Inferior parietal cortex (tissue), 1 donor: ENCODE measurements around the gene TNNI2.
"Not testable (repeated sequence)": the region's sequence is repeated elsewhere in the genome, so short reads cannot be mapped to it uniquely, and the experiment has no call there.

ENCODE experiments used
- DNase-seq: peaks from one replicate; pipeline ENCODE4 v3.0.0-alpha.2; 2016; ENCODE audit errors: extremely low spot score

Gene TNNI2

DNA sequence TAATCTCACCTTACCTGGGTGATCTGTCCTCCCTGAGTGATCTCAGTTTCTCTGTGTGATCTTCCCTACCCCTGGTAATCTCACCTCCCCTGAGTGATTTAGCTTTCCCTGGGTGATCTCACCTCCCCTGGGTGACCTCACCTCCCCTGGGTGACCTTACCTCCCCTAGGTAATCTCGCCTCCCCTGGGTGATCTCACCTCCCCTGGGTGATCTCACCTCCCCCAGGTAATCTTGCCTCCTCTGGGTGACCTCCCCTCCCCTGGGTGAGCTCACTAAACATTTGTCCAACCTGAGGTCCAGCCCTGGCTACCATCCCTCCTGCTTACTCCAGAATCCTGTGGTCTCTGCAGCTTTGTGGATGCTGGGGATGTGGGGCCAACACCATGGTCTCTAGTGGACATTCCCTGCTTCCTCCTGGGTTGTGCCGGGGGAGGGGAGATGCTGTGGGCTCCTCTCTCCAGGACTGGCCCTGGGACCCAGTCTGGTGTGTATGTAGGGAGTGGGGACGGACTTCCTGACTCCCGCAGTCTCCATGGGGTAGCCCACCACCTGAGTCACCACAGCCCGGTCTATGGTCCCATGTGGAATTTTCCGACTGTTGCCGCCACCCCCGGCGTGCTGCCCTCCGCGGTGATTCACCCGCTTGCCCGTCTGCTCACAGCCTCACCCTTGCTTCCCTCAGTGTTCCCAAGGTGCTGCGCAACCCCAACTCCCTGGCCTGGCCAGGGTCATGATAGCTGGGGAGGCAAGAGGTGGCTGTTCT, 24.0 kb downstream of the TNNI2 start:
- DNase-seq, result no peak

DNA sequence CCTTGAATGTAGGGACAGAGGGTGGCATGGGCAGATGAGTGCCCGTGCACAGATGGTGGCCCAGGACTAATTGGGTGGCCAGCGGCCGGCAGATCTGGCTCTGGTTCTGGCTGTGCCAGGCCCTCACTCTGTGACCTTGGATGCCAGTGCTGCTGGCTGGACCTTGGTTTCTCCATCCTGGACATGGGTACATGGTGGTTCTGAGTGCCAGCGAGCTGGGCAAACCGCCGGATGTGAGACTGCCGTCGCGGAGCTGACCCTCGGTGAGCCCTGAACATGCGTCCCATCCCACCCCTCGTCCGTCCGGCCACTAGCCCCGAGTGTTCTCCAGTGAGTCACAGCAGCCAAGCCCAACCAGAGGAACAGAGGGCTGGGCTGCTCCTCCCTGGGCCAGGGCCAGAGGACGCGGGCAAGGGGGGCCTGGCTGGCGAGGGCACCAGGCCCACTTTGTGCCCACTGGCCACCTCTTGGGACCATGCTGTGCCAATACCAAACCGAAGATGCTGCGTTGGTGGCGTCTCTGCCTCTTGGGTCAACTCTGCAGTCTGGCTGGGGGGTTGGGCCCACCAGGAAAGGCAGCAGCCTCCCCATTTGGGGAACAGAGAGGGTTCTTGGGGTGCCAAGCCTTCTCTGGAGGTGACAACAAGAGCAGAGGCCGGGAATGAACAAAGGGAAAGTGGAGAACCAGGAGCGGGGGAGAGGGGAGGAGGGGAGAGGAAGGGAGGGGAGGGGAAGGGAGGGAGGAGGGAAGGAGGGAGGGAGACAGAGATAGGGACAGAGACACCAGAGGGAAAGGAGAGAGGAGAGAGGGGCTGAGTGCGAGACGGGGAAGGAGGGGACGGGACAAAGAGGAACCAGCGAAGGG, 24.8 kb downstream of the TNNI2 start:
- peak; percentile 17 for DNase-seq

DNA sequence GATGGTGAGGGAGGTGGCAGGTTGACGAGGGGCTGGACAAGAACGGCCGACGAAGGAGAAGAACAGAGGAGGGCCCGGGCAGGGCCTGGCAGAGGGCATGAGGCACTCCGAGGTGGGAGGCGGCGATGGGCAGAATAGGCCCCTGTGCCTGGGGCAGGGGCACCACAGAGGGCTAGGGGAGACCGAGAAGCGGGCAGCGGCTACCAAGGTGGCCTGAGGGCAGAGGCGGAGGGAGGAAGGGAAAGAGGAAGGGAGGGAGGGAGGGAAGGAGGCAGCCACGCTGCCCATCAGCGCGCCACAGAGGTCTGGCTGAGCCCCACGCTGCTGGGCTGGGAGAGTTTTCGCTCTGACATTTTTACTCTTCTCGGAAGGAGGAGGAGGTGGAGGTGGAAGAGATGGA, 25.4 kb downstream of the TNNI2 start:
- no peak for DNase-seq

DNA sequence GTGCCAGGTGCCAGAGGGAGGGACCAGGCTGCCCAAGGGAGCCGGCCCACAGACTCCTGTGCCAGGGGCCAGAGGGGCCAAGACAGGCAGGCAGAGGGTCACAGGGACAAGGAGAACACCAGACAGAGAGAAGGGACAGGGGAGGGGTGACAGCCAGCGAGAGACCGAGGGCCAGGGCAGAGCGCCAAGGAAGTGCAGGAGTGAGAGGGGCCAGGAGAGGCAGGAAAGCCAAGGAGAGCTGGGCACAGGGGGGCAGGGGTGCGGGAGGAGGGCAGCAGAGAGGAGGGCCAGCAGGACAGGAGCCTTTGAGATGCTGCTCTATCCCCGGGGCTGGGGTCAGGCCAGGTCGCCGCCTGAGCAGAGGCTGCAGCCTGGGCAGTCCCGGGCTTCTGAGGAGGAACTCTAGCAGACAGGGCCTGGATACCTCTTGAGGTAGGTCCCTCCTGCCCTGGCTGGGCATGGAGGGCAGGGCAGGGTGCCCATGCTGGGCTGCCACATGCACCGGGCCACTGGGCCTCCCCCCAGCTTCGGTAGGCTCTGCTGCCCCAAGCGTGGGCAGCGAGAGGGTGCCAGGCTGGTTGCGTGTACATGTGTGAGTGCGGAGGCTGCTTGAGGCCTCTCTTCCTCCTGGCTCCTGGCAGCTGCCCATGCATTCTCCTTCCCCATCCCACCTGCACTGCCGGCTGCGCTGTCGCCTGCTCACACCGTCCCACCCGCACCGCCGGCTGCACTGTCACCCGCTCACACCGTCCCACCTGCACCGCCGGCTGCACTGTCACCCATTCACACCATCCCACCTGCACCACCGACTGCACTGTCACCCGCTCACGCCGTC, 26.3 kb downstream of the TNNI2 start:
- DNase-seq, result no peak

DNA sequence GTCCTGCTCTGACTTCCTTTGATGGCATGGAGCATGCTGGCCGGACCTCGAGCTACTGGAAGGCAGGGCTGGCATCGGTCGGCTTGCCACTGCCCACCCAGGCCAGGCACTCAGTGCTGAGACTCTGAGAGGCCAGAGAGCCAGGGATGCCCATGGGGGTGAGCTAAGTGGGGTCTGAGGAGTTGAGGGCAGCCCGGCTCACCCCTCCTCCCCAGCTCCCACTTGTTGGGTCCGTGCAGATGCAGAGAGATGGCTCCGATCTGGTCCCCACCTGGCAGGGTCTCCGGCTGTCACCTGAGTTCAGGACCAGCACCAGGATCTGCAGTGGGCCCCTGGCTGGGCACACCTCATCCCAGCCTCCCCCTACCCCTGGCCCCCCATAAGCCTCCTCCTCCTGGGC, 27.4 kb downstream of the TNNI2 start:
- DNase-seq, result no peak

DNA sequence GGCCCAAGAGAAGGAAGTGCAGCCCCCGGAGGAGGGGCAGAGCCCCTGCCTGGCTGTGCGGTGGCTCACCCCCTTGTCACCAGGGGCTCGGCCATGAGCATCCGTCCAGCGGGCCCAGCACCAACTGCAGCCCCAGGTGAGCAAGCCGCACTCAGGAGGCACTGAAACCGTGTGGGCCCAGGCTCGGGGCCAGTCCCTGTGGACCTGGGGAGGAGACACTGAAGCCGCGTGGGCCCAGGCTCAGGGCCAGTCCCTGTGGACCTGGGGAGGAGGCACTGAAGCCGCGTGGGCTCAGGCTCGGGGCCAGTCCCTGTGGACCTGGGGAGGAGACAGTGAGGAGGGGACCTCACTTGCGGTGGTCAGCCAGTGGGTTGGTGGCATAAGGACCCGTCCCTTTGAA, 28.0 kb downstream of the TNNI2 start:
- no peak for DNase-seq

DNA sequence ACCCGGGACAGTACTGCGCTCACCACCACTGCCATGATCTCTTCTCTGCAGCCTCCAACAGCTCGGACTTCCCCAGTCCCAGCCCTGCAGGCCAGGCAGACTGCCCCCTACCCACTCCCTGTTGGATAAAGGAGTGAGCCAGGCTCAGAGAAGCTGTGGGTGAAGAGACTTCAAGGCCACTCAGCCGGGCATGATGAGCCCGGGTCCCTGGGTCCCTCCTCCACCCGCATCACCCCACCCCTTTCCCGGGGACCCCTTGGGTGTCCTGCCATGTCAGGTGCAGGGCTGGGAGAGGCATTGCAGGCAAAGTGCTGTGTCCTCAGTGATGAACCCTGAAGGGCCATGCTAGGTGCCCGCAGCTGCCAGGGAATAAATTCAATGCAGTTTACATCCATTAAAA, 28.6 kb downstream of the TNNI2 start:
- DNase-seq, result no peak

DNA sequence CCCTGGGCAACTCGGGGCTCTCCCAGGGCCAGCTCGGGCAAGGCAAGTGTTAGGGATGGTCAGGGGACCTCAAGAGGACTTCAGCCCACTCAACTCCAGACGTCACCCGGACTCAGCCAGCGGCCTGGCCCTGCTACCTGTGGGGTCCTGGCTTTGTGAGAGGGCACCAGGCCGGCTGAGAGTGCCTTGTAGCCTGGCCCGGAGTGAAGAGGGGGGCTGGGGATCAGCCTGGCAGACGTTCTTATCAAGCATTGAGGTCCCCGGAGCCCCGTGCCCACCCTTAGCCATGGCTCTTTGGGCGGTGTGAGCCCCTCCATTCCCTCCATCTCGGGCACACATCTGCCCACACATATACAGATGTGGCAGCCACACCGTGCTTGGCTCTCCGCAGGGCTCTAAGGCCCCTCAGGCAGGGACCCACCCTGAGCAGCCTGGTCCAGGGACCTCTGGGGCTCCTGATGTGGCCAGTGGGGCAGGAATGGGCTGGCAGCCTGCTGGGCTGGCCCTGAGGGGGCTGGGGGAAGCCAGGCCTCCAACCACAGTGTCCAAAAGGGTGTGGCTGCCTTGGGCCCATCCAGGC, 29.4 kb downstream of the TNNI2 start:
- DNase-seq, result no peak

DNA sequence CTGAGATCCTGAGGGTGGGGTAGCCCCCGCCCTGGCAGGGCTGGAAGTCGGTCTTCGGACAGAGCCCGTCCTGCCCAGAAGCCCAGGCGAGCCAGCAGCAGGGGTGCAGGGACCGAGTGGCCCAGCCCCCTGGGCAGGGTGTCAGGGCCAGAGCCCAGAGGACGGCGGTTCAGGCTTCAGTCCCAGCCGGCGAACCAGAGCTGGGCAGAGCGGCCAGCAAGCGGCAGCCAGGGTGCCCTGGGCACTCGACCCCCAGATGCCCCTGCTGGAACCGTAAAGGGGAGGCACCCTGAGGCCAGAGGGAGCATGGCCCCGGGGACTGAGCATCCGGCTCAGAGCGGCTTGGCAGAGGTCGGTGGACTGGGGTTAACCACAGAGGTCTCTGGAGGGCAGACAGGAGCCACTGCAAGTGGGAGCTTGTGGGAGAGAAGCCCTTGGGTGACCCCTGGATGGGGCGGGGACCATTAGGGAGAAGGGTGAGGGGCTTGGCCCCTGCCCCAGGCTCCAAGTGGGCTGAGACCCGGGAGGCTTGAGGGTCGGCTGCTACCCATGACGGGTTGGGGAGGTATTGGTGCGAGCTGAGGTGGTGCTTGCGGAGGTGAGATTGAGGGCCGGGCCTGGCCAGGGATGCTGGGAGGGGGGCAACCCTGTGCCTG, 30.0 kb downstream of the TNNI2 start:
- DNase-seq, result no peak

DNA sequence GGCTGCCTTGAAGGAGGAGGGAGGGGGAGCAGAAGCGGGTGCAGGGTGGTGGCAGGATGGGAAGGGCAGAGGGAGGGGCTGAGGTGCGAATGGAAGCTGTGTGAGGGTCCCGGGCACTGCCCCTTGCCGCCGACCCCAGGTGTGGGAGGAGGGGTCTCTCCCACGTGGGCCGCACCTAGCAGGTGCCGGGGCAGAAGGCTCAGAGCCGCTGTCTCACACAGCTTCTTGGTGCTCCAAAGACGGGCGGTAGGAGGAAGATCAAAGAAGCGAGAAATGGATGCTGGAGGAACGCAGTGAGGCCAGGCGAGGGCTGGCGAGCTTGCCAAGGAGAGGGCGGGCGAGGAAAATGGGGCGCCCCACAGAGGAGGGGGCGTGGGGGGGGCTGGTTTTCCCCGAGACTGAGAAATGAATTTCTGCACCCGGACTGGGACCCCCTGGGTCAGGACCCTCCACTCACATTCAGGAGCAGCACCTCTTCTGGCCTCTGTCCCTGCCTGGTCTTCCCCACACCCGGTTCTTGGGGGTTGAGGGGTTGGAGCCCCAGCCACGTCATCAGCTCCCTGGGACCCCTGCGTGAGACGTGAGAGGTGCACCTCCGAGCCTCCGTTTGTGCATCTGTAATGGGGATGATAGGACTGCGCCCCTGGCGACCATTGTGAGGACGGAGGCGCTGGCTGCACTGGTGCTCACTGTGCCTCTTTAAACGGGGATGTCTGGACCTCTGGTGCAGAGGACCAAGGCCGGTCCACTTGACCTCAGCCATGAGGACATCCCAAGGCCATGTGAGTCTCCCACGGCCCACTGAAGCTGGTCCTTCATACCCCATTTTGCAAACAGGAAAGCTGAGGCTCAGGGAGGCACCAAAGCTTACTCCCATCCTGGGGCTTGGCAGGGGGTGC, 30.9 kb downstream of the TNNI2 start:
- no peak for DNase-seq

DNA sequence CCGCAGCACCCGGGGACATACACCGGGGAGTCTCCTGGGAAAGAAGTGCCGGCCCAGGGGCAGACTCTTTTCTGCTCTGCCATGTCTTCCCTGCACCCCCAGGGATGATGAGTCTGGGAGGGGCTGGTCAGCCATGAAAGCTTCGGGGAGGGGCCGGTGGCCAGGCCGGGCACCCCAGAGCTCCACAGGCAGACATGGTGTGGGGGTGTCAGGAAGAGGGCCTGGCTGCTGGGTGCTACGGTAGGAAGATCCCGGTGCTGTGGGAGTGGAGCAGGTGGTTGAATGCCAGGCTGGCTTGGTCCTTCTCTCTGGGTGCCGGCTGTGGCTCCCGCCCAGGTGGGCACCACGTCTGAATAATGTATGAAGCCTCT, 31.5 kb downstream of the TNNI2 start:
- DNase-seq, result no peak

DNA sequence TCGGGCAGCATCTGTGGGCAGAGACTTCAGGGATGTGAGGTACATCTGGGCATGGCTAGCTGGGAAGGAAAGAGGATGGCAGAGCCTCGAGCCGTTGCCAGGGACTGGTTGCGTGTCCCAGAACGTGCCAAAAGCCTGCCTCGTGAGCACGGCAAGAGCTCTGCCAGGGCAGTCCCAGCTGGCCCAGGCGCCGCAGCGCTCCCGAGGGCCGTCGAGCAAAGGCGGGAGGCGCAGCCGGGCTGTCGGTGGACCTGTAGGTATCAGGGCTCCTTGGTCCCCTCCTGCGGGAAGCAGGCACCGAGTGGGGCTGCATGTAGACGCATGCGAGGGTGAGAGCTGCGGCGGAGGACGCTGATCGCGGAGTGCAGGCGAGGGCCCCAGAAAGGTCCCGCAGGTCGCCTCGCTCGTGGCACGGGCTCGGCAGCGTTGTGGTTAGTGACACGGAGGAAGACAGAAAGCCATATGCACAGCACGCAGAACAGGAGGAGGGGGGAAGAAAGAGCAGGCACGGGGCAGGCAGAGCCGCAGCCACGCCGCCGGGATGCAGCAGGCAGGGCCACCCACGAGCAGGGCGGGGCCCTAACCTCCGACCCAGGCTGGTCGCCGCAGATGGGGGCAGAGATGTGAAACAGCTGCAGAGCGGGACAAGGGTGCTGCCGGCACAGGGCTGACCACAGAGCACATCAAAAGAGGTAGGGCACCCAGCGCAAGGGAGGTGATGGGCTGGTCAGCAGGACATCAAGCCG, 32.1 kb downstream of the TNNI2 start:
- DNase-seq, result no peak

DNA sequence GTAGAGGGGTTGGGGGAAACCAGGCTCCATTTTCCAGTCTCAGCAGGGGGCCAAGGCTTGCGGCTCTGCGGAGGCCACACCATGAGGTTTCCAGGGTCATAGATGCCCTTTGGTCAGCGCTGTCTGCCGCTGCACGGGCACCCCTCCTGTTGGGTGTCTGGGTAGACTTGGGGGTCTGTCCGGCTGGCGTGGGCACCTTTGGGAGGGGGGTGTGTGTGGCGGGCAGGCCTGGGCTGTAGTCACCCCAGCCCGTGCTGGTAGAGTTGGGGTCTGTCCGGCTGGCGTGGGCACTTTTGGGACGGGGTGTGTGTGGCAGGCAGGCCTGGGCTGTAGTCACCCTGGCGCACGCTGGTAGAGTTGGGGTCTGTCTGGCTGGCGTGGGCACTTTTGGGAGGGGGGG, 32.8 kb downstream of the TNNI2 start:
- no peak for DNase-seq

DNA sequence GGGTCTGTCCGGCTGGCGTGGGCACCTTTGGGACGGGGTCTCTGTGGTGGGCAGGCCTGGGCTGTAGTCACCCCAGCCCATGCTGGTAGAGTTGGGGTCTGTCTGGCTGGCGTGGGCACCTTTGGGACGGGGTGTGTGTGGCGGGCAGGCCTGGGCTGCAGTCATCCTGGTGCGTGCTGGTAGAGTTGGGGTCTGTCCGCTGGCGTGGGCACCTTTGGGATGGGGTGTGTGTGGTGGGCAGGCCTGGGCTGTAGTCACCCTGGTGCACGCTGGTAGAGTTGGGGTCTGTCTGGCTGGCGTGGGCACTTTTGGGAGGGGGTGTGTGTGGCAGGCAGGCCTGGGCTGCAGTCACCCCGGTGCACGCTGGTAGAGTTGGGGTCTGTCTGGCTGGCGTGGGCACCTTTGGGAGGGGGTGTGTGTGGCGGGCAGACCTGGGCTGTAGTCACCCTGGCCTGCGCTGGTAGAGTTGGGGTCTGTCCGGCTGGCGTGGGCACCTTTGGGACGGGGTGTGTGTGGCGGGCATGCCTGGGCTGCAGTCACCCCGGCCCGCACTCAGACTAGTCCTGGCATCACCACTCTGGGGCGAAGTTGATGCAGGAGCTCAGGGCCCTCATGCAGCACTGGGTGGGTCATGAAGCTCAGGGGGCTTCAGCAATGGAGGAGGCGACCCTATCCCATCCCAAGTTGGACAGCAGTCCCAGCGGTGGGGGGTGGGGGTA, 33.6 kb downstream of the TNNI2 start:
- DNase-seq, result no peak

DNA sequence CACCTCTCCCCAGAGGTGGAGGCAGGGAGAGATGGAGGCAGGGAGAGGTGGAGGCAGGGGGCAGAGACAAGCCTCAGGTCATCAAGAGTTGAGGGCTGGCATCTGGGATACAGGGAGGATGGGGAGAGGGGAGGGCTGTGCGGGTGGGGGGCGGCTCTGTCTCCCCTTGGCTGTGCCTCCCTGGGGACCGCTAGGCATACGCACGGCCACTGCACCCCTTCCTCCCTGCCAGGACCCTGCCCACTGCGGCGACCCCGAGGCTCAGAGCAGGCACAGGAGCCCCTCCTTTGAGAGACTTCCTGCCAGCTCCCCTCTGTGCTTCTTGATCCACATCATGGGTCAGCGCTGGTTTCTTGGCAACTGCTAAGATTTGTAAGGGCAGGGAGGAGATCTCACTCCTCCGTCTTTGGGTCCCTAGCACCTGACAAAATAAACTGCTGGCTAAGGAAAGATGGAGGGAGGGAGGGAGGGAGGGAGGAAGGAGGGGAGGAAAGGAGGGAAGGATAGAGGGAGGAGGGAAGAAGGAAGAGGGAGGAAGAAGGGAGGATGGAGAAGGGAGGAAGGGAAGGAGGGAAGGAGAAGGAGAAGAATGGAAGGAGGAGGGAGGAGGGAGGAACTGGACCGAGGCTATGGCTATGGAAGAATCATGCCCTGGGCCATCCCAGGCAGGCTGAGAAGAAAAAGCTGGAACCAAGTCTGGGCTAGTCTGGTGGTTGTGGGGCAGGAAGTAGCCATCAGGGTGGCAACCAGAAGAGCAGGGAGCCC, 34.4 kb downstream of the TNNI2 start:
- no peak for DNase-seq

DNA sequence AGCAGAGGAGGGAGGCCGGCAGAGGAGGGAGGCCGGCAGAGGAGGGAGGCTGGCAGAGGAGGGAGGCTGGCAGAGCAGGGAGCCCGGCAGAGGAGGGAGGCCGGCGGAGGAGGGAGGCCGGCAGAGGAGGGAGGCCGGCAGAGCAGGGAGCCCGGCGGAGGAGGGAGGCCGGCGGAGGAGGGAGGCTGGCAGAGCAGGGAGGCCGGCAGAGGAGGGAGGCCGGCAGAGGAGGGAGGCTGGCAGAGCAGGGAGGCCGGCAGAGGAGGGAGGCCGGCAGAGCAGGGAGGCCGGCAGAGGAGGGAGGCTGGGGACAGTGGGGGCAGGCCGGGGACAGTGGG, 35.0 kb downstream of the TNNI2 start:
- DNase-seq, result not testable (repeated sequence)

DNA sequence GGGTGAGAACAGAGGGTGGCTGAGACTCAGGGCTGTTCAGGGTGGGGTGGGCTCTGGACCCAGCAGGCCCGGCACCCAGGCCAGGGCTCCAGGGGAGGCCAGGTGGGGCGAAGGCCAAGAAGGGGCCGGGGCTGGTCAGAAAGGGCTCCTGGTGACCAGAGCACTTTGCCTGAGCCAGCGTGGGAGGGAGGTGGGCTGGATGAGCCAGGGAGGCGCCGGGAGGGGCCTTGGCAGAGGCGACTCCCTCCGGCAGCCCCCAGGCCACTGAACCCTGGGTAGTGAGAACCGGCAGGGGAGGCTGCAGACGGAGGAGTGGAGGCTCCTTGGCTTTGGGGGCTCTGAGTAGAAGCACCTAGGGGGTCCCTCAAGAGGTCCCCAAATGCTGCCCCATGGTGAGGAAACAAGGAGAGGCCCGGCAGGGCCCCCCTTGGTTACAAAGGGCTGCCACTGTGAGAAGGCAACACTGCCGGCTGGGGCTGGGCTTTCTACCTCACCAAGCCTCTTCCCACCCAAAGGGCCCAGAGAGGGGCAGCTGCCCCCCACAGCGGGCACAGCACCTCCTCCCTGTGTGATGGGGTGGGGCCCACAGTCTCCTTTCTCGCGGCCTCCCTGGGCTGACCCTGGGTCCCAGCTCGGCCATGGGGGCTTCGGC, 35.8 kb downstream of the TNNI2 start:
- DNase-seq, result not testable (repeated sequence)
